HG02970 (cell line): Measurements from ENCODE around the gene EFCAB11.
A peak's percentile ranks its signal among the peaks of the same experiment; 100 is the strongest.

Source experiments
- ATAC-seq: cut with Tn5 transposase; IDR thresholded peaks from one replicate; pipeline ENCODE4 v1.9.1; 2021; ENCODE audit warnings: mild to moderate bottlenecking, moderate library complexity, moderate number of reproducible peaks; ENCODE audit not compliant: unreplicated experiment, low FRiP score

EFCAB11 gene

GRCh38 chr14:89781046-89781445 is 173.5 kb downstream of the EFCAB11 start:
- ATAC-seq: no peak

GRCh38 chr14:89779707-89780106 is 174.8 kb downstream of the EFCAB11 start:
- ATAC-seq: no peak

GRCh38 chr14:89775946-89776345 is 178.6 kb downstream of the EFCAB11 start:
- ATAC-seq: no peak

- ATAC-seq: no peak
These were observed 179.4 kb downstream of the EFCAB11 start for GRCh38 chr14:89775151-89775550.

GRCh38 chr14:89773644-89774316 is 180.8 kb downstream of the EFCAB11 start:
- peak; percentile 65 for ATAC-seq

GRCh38 chr14:89773151-89773550 is 181.4 kb downstream of the EFCAB11 start:
- ATAC-seq: peak; percentile 20

- ATAC-seq: no peak
These were observed 183.3 kb downstream of the EFCAB11 start for GRCh38 chr14:89771251-89771650.

GRCh38 chr14:89767861-89768268 is 186.7 kb downstream of the EFCAB11 start:
- peak; percentile 62 for ATAC-seq

- no peak for ATAC-seq
These were observed 187.4 kb downstream of the EFCAB11 start for GRCh38 chr14:89767131-89767530.

- no peak for ATAC-seq
These were observed 189.2 kb downstream of the EFCAB11 start for GRCh38 chr14:89765346-89765745.

- ATAC-seq: no peak
These were observed 194.4 kb downstream of the EFCAB11 start for GRCh38 chr14:89760086-89760485.

GRCh38 chr14:89757313-89757939 is 197.1 kb downstream of the EFCAB11 start:
- ATAC-seq: no peak

- no peak for ATAC-seq
These were observed 198.7 kb downstream of the EFCAB11 start for GRCh38 chr14:89755816-89756215.

GRCh38 chr14:89753828-89754412 is 200.6 kb downstream of the EFCAB11 start:
- no peak for ATAC-seq

GRCh38 chr14:89750908-89751392 is 203.6 kb downstream of the EFCAB11 start:
- ATAC-seq: no peak

- ATAC-seq: no peak
These were observed 204.2 kb downstream of the EFCAB11 start for GRCh38 chr14:89750281-89750755.

- ATAC-seq: no peak
These were observed 206.5 kb downstream of the EFCAB11 start for GRCh38 chr14:89748004-89748403.

- no peak for ATAC-seq
These were observed 207.4 kb downstream of the EFCAB11 start for GRCh38 chr14:89747126-89747525.

- no peak for ATAC-seq
These were observed 207.9 kb downstream of the EFCAB11 start for GRCh38 chr14:89746654-89747053.

GRCh38 chr14:89746135-89746534 is 208.4 kb downstream of the EFCAB11 start:
- ATAC-seq: no peak
